H1 (cell line): ENCODE results near the gene SLC66A1. TPM values are rescaled to one million over a fixed set of nuclear protein-coding genes. Genes with fewer than 3 reads are reported as not detected.

Experiments used
- CTCF ChIP-seq, 3 experiments: IDR thresholded peaks; 1 replicate in 2 of 3; 2 replicates in 1 of 3; pipeline versions ENCODE4 v1.5.1 to v1.6.1; 2011; ENCODE audit warnings: low read length in 3 of 3, mild to moderate bottlenecking in 3 of 3, inconsistent platforms in 2 of 3, low read depth in 1 of 3, moderate library complexity in 1 of 3; ENCODE audit not compliant: insufficient read depth in 1 of 3; ENCODE audit errors: control extremely low read depth in 1 of 3
- RAD21 ChIP-seq, 2 experiments: IDR thresholded peaks in 1 of 2; conservative IDR thresholded peaks in 1 of 2; 2 replicates each; pipeline ENCODE4 v1.6.1; 2011; ENCODE audit warnings: low read depth in 2 of 2, low read length in 2 of 2, improper control_type of control experiment in 1 of 2, inconsistent platforms in 1 of 2, mild to moderate bottlenecking in 1 of 2, moderate library complexity in 1 of 2
- polyA plus RNA-seq, 7 experiments: library from polyadenylated mRNA; depleted of rRNA in 3 of 7; stranded (reverse) in 5 of 7; unstranded in 2 of 7; fragments of >200 nt in 5 of 7; fragments of 200-250 nt in 2 of 7; gene quantifications; 1 replicate in 5 of 7; 2 replicates in 1 of 7; 4 replicates in 1 of 7; pipeline versions ENCODE4 v1.2.1 to v1.2.3, GENCODE V29; 2011 to 2013; ENCODE audit warnings: missing spikeins in 2 of 7, mixed read lengths in 2 of 7
- total RNA-seq: library from RNA; stranded (reverse); fragmentation: NEBNext Ultra II Directional; extraction: Animal tissue kit (Norgen Biotek cat#: 25700); gene quantifications from 2 replicates; pipeline ENCODE4 v1.2.1, GENCODE V29; 2021

Gene SLC66A1
- total and polyA plus RNA-seq, 2 of the 8 experiments (the other 6 are each of a cell fraction or from before 2014, with no cell fraction given), result 16.8 to 27.9 TPM

GRCh38 chr1:19350566-19350965 is 38.4 kb downstream of the SLC66A1 start (continued):
- TF ChIP-seq RAD21 (IDR thresholded peaks at IDR 0.05 in 1 of 2, conservative IDR thresholded peaks at IDR 0.05 in 1 of 2; ENCODE audit: low read depth in 2 of 2, low read length in 2 of 2) (no peak), CTCF (IDR thresholded peaks at IDR 0.05; ENCODE audit: control extremely low read depth in 1 of 3, insufficient read depth in 1 of 3, low read depth in 1 of 3, low read length in 3 of 3) (no peak)
